GM12878 (cell line): ENCODE data around the gene DBNDD2. TPM values are rescaled to one million over a fixed set of nuclear protein-coding genes. Genes with fewer than 3 reads are reported as not detected.

Experiments
- ATF7 ChIP-seq: fragments of 450-650 bp; IDR thresholded peaks from 2 replicates; pipeline ENCODE4 v1.6.1; 2016; ENCODE audit warnings: low read depth, mild to moderate bottlenecking
- GATAD2B ChIP-seq: fragments of 450-650 bp; conservative IDR thresholded peaks from 2 replicates; pipeline ENCODE4 v1.6.1; 2017; ENCODE audit warnings: low read depth, mild to moderate bottlenecking, moderate library complexity
- HDAC6 ChIP-seq: fragments of 200-600 bp; sonication (generic); IDR thresholded peaks from one replicate; pipeline ENCODE4 v1.8.0; 2017; ENCODE audit warnings: antibody characterized with exemption; ENCODE audit not compliant: unreplicated experiment
- JUNB ChIP-seq: IDR thresholded peaks from 2 replicates; pipeline ENCODE4 v1.6.1; 2016; ENCODE audit warnings: antibody characterized with exemption, mild to moderate bottlenecking
- NFXL1 ChIP-seq: fragments of 450-650 bp; IDR thresholded peaks from 2 replicates; pipeline ENCODE4 v1.6.1; 2017; ENCODE audit warnings: antibody characterized with exemption, mild to moderate bottlenecking, borderline replicate concordance
- NR2C1 ChIP-seq: fragments of 450-650 bp; IDR thresholded peaks from 2 replicates; pipeline ENCODE4 v1.6.1; 2017; ENCODE audit warnings: antibody characterized with exemption, mild to moderate bottlenecking, moderate library complexity
- SMAD1 ChIP-seq: fragments of 450-650 bp; IDR thresholded peaks from 2 replicates; pipeline ENCODE4 v1.6.1; 2018; ENCODE audit warnings: mild to moderate bottlenecking, low read depth; ENCODE audit not compliant: partially characterized antibody
- SREBF2 ChIP-seq: IDR thresholded peaks from 2 replicates; pipeline ENCODE4 v1.6.1; 2012; ENCODE audit warnings: mild to moderate bottlenecking, low read length
- polyA plus RNA-seq, 11 experiments: library from polyadenylated mRNA; depleted of rRNA in 4 of 11; unstranded in 6 of 11; stranded (reverse) in 5 of 11; fragments of >200 nt; fragmentation: Nextera tagmentation in 4 of 11; fragmentation: Illumina TruSeq in 1 of 11; extraction: Ambion mirVana in 4 of 11; extraction: Trizol in 1 of 11; gene quantifications; 1 replicate in 1 of 11; 2 replicates in 10 of 11; pipeline versions ENCODE4 v1.2.1 to v1.2.3, GENCODE V29; 2011 to 2016; ENCODE audit warnings: inconsistent platforms in 2 of 11, missing spikeins in 2 of 11, low read depth in 1 of 11
- total RNA-seq, 4 experiments: library from RNA; depleted of rRNA in 3 of 4; stranded (reverse); fragments of >200 nt in 3 of 4; fragmentation: Illumina TruSeq in 1 of 4; extraction: Trizol in 1 of 4; gene quantifications; 2 replicates each; pipeline versions ENCODE4 v1.2.1 to v1.2.3, GENCODE V29; 2013 to 2021
- TF ChIP-seq, protein P1 (sequence below): IDR thresholded peaks from 2 replicates; pipeline ENCODE4 v1.6.1; 2012; ENCODE audit warnings: low read depth, low read length, improper control_type of control experiment
- TF ChIP-seq, protein P2 (sequence below): fragments of 450-650 bp; IDR thresholded peaks from 2 replicates; pipeline ENCODE4 v1.6.1; 2017; ENCODE audit warnings: mild to moderate bottlenecking, moderate library complexity
- TF ChIP-seq, protein P3 (sequence below): fragments of 450-650 bp; IDR thresholded peaks from 2 replicates; pipeline ENCODE4 v1.6.1; 2018; ENCODE audit warnings: borderline replicate concordance, mild to moderate bottlenecking; ENCODE audit not compliant: partially characterized antibody
- TF ChIP-seq, protein P4 (sequence below): fragments of 450-650 bp; IDR thresholded peaks from 2 replicates; pipeline ENCODE4 v1.6.1; 2017; ENCODE audit warnings: mild to moderate bottlenecking, moderate library complexity
- TF ChIP-seq, protein P5 (sequence below): fragments of 450-650 bp; IDR thresholded peaks from 2 replicates; pipeline ENCODE4 v1.6.1; 2017; ENCODE audit warnings: antibody characterized with exemption, mild to moderate bottlenecking, moderate library complexity

The DBNDD2 gene
- total and polyA plus RNA-seq, 10 of the 15 experiments (the other 5 are each of a cell fraction or from before 2014, with no cell fraction given) = 0.17 to 5.7 (median 0.49) TPM; not detected in 1

DNA sequence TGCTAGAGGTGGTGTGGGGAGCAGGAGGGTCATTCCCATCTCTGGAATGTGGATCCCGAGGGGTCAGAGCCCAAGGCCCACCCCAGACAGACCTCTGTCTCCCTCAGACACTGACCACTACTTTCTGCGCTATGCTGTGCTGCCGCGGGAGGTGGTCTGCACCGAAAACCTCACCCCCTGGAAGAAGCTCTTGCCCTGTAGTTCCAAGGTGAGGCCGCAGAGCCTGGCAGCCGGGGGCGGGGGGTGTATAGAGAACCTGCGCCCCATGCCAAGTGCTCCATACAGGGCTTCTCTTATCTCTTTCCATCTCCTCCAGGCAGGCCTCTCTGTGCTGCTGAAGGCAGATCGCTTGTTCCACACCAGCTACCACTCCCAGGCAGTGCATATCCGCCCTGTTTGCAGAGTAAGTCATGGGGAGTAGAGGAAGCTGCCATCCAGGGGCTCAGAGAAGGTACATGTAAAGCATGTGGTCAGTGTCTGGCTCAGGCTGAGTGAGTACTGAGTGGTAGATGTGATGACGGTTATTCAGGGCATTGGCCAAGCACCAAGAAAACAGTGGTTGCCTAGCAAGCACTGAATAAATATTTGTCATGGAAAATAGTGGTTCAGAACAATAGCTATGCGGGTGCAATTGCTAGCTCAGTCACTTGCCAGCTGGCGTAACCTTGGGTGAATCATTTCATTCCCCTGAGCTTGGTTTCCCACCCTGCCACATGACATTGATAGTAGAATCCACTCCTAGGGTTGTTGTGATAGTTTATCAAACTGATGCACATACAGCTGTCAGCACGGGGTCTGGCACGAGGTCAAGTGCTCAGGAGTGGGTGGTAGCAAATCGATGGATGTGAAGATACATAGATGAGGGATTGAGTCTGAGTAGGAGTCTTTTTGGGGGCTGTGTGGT is 11.4 kb downstream of the DBNDD2 start (continued):
- TF ChIP-seq NR2C1 (no peak), SREBF2 (no peak), GATAD2B (no peak), NFXL1 (no peak), ATF7 (peak; percentile 82), JUNB (no peak), HDAC6 (no peak), SMAD1 (no peak)
- TF ChIP-seq, protein P1, sequence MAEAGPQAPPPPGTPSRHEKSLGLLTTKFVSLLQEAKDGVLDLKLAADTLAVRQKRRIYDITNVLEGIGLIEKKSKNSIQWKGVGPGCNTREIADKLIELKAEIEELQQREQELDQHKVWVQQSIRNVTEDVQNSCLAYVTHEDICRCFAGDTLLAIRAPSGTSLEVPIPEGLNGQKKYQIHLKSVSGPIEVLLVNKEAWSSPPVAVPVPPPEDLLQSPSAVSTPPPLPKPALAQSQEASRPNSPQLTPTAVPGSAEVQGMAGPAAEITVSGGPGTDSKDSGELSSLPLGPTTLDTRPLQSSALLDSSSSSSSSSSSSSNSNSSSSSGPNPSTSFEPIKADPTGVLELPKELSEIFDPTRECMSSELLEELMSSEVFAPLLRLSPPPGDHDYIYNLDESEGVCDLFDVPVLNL = no peak
- TF ChIP-seq, protein P2, sequence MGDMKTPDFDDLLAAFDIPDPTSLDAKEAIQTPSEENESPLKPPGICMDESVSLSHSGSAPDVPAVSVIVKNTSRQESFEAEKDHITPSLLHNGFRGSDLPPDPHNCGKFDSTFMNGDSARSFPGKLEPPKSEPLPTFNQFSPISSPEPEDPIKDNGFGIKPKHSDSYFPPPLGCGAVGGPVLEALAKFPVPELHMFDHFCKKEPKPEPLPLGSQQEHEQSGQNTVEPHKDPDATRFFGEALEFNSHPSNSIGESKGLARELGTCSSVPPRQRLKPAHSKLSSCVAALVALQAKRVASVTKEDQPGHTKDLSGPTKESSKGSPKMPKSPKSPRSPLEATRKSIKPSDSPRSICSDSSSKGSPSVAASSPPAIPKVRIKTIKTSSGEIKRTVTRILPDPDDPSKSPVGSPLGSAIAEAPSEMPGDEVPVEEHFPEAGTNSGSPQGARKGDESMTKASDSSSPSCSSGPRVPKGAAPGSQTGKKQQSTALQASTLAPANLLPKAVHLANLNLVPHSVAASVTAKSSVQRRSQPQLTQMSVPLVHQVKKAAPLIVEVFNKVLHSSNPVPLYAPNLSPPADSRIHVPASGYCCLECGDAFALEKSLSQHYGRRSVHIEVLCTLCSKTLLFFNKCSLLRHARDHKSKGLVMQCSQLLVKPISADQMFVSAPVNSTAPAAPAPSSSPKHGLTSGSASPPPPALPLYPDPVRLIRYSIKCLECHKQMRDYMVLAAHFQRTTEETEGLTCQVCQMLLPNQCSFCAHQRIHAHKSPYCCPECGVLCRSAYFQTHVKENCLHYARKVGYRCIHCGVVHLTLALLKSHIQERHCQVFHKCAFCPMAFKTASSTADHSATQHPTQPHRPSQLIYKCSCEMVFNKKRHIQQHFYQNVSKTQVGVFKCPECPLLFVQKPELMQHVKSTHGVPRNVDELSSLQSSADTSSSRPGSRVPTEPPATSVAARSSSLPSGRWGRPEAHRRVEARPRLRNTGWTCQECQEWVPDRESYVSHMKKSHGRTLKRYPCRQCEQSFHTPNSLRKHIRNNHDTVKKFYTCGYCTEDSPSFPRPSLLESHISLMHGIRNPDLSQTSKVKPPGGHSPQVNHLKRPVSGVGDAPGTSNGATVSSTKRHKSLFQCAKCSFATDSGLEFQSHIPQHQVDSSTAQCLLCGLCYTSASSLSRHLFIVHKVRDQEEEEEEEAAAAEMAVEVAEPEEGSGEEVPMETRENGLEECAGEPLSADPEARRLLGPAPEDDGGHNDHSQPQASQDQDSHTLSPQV = no peak
- TF ChIP-seq, protein P3, sequence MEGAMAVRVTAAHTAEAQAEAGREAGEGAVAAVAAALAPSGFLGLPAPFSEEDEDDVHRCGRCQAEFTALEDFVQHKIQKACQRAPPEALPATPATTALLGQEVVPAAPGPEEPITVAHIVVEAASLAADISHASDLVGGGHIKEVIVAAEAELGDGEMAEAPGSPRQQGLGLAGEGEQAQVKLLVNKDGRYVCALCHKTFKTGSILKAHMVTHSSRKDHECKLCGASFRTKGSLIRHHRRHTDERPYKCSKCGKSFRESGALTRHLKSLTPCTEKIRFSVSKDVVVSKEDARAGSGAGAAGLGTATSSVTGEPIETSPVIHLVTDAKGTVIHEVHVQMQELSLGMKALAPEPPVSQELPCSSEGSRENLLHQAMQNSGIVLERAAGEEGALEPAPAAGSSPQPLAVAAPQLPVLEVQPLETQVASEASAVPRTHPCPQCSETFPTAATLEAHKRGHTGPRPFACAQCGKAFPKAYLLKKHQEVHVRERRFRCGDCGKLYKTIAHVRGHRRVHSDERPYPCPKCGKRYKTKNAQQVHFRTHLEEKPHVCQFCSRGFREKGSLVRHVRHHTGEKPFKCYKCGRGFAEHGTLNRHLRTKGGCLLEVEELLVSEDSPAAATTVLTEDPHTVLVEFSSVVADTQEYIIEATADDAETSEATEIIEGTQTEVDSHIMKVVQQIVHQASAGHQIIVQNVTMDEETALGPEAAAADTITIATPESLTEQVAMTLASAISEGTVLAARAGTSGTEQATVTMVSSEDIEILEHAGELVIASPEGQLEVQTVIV = no peak
- TF ChIP-seq, protein P4, sequence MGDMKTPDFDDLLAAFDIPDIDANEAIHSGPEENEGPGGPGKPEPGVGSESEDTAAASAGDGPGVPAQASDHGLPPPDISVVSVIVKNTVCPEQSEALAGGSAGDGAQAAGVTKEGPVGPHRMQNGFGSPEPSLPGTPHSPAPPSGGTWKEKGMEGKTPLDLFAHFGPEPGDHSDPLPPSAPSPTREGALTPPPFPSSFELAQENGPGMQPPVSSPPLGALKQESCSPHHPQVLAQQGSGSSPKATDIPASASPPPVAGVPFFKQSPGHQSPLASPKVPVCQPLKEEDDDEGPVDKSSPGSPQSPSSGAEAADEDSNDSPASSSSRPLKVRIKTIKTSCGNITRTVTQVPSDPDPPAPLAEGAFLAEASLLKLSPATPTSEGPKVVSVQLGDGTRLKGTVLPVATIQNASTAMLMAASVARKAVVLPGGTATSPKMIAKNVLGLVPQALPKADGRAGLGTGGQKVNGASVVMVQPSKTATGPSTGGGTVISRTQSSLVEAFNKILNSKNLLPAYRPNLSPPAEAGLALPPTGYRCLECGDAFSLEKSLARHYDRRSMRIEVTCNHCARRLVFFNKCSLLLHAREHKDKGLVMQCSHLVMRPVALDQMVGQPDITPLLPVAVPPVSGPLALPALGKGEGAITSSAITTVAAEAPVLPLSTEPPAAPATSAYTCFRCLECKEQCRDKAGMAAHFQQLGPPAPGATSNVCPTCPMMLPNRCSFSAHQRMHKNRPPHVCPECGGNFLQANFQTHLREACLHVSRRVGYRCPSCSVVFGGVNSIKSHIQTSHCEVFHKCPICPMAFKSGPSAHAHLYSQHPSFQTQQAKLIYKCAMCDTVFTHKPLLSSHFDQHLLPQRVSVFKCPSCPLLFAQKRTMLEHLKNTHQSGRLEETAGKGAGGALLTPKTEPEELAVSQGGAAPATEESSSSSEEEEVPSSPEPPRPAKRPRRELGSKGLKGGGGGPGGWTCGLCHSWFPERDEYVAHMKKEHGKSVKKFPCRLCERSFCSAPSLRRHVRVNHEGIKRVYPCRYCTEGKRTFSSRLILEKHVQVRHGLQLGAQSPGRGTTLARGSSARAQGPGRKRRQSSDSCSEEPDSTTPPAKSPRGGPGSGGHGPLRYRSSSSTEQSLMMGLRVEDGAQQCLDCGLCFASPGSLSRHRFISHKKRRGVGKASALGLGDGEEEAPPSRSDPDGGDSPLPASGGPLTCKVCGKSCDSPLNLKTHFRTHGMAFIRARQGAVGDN = peak; percentile 70
- TF ChIP-seq, protein P5, sequence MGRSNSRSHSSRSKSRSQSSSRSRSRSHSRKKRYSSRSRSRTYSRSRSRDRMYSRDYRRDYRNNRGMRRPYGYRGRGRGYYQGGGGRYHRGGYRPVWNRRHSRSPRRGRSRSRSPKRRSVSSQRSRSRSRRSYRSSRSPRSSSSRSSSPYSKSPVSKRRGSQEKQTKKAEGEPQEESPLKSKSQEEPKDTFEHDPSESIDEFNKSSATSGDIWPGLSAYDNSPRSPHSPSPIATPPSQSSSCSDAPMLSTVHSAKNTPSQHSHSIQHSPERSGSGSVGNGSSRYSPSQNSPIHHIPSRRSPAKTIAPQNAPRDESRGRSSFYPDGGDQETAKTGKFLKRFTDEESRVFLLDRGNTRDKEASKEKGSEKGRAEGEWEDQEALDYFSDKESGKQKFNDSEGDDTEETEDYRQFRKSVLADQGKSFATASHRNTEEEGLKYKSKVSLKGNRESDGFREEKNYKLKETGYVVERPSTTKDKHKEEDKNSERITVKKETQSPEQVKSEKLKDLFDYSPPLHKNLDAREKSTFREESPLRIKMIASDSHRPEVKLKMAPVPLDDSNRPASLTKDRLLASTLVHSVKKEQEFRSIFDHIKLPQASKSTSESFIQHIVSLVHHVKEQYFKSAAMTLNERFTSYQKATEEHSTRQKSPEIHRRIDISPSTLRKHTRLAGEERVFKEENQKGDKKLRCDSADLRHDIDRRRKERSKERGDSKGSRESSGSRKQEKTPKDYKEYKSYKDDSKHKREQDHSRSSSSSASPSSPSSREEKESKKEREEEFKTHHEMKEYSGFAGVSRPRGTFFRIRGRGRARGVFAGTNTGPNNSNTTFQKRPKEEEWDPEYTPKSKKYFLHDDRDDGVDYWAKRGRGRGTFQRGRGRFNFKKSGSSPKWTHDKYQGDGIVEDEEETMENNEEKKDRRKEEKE = no peak
